ENCODE results near the gene CWF19L1. TPM values are rescaled to one million over a fixed set of nuclear protein-coding genes. Genes with fewer than 3 reads are reported as not detected.

CWF19L1 gene
- total and polyA plus RNA-seq, 2 of the 13 experiments (the other 11 are each of a cell fraction or from before 2014, with no cell fraction given): 13.6 to 42.1 TPM

DNA sequence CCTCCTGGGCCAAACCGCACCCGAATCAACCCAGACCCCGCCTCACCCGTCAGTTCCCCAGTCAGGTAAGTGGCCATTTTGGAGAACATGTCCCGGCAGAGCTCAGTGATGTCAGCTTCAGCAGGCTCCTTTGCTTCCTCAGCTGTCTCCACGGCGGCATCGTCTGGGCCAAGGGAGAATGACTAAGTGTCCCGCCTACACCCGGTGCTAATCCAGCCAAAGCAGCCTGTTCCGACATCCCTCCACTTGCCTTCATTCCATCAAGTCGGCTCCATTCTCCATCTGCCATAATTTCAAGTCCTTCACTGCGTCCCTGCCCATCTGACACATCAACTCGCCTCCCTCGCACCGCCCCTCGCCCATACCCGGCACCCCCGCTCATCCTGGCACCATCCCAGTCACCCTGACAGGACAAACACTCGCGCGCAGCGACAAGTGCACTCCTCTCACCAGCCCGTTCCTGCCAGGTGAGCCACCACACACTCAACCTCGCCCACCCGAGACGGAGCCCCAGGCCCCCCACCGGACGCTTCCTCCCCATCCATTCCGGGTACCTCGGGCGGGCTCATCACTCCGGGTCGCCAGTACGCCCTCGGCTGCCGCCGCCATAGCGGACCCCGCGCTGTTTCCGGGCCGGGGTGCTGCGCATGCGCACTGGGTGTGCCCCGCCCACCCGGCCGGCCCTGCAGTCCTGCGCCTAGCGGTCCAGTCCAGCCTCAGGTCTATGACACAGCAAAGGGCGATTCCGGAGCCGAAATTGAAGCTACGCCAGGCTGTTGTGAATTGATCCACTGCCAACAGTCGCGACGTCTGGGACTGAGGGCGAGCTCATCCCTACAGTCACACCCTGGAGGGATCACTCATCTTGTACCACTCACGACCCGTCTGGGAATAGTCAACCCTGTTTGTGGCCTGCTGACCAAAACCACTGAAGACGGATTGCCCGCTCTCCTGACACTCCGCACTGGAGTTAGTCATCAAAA, 18.9 kb upstream of the CWF19L1 start, which contains the start of gene BLOC1S2 (continued):
- TF ChIP-seq FOXM1 (CRISPR knock-in tag; IDR thresholded peaks at IDR 0.05): no peak
- TF ChIP-seq IRX3 (CRISPR knock-in tag; IDR thresholded peaks at IDR 0.05; ENCODE audit: borderline replicate concordance, low read depth): no peak
- TF ChIP-seq, protein P1, sequence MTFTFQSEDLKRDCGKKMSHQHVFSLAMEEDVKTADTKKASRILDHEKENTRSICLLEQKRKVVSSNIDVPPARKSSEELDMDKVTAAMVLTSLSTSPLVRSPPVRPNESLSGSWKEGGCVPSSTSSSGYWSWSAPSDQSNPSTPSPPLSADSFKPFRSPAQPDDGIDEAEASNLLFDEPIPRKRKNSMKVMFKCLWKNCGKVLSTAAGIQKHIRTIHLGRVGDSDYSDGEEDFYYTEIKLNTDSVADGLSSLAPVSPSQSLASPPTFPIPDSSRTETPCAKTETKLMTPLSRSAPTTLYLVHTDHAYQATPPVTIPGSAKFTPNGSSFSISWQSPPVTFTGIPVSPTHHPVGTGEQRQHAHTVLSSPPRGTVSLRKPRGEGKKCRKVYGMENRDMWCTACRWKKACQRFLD (CRISPR knock-in tag; IDR thresholded peaks at IDR 0.05; ENCODE audit: borderline replicate concordance): no peak
- TF ChIP-seq FOXP1 (IDR thresholded peaks at IDR 0.05): no peak
- no peak for TF ChIP-seq FOXP1 (CRISPR knock-in tag; IDR thresholded peaks at IDR 0.05)
- 0 out of 2 replicates have a peak, but pooled peaks have one; percentile 12 for TF ChIP-seq ETV6 (CRISPR knock-in tag; conservative IDR thresholded peaks at IDR 0.05)
- TF ChIP-seq HOXA5 (CRISPR knock-in tag; IDR thresholded peaks at IDR 0.05): peak; percentile 75
- peak; percentile 94; the same call in 1 of the 2 replicates for TF ChIP-seq NFE2L1 (CRISPR knock-in tag; IDR thresholded peaks at IDR 0.05; ENCODE audit: borderline replicate concordance)
- TF ChIP-seq ZNF160 (CRISPR knock-in tag; IDR thresholded peaks at IDR 0.05): no peak; the same call in 1 of the 2 replicates
- no peak for TF ChIP-seq ZBTB8A (CRISPR knock-in tag; IDR thresholded peaks at IDR 0.05; ENCODE audit: borderline replicate concordance, low read depth)
- no peak; the same call in 1 of the 2 replicates for TF ChIP-seq ZNF343 (CRISPR knock-in tag; IDR thresholded peaks at IDR 0.05)
- no peak for TF ChIP-seq SCMH1 (CRISPR knock-in tag; IDR thresholded peaks at IDR 0.05; ENCODE audit: borderline replicate concordance)
- TF ChIP-seq, protein P2, sequence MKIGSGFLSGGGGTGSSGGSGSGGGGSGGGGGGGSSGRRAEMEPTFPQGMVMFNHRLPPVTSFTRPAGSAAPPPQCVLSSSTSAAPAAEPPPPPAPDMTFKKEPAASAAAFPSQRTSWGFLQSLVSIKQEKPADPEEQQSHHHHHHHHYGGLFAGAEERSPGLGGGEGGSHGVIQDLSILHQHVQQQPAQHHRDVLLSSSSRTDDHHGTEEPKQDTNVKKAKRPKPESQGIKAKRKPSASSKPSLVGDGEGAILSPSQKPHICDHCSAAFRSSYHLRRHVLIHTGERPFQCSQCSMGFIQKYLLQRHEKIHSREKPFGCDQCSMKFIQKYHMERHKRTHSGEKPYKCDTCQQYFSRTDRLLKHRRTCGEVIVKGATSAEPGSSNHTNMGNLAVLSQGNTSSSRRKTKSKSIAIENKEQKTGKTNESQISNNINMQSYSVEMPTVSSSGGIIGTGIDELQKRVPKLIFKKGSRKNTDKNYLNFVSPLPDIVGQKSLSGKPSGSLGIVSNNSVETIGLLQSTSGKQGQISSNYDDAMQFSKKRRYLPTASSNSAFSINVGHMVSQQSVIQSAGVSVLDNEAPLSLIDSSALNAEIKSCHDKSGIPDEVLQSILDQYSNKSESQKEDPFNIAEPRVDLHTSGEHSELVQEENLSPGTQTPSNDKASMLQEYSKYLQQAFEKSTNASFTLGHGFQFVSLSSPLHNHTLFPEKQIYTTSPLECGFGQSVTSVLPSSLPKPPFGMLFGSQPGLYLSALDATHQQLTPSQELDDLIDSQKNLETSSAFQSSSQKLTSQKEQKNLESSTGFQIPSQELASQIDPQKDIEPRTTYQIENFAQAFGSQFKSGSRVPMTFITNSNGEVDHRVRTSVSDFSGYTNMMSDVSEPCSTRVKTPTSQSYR (CRISPR knock-in tag; IDR thresholded peaks at IDR 0.05; ENCODE audit: borderline replicate concordance): no peak
- no peak for TF ChIP-seq NCOA5 (CRISPR knock-in tag; IDR thresholded peaks at IDR 0.05)
- 0 out of 2 replicates have a peak, but pooled peaks have one; percentile 7 for TF ChIP-seq ZNF12 (CRISPR knock-in tag; IDR thresholded peaks at IDR 0.05)
- TF ChIP-seq XRCC5 (optimal IDR thresholded peaks at IDR 0.05; ENCODE audit: low read length): peak; percentile 46
- no peak for TF ChIP-seq AGO1 (IDR thresholded peaks at IDR 0.05; ENCODE audit: low read depth, low read length, poor library complexity, severe bottlenecking)
- TF ChIP-seq CHCHD3 (CRISPR knock-in tag; IDR thresholded peaks at IDR 0.05): peak; percentile 68; the same call in 1 of the 2 replicates
- TF ChIP-seq, protein P3, sequence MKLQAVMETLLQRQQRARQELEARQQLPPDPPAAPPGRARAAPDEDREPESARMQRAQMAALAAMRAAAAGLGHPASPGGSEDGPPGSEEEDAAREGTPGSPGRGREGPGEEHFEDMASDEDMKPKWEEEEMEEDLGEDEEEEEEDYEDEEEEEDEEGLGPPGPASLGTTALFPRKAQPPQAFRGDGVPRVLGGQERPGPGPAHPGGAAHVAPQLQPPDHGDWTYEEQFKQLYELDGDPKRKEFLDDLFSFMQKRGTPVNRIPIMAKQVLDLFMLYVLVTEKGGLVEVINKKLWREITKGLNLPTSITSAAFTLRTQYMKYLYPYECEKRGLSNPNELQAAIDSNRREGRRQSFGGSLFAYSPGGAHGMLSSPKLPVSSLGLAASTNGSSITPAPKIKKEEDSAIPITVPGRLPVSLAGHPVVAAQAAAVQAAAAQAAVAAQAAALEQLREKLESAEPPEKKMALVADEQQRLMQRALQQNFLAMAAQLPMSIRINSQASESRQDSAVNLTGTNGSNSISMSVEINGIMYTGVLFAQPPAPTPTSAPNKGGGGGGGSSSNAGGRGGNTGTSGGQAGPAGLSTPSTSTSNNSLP (IDR thresholded peaks at IDR 0.05; ENCODE audit: low read depth, low read length): no peak
- no peak for TF ChIP-seq PRPF4 (IDR thresholded peaks at IDR 0.05; ENCODE audit: low read depth, low read length, poor library complexity, severe bottlenecking)
- TF ChIP-seq ZSCAN20 (CRISPR knock-in tag; IDR thresholded peaks at IDR 0.05; ENCODE audit: borderline replicate concordance): no peak
- no peak for TF ChIP-seq ZNF20 (CRISPR knock-in tag; IDR thresholded peaks at IDR 0.05)
- TF ChIP-seq MAZ (IDR thresholded peaks at IDR 0.05; ENCODE audit: borderline replicate concordance, low read depth, low read length): no peak
- TF ChIP-seq MAZ (CRISPR knock-in tag; IDR thresholded peaks at IDR 0.05; ENCODE audit: low read depth): peak; percentile 94
- no peak for TF ChIP-seq MBNL3 (CRISPR knock-in tag; conservative IDR thresholded peaks at IDR 0.05)

Data from HepG2 (cell line).